K562 (cell line): ENCODE measurements around the gene NSMF. TPM values are rescaled to one million over a fixed set of nuclear protein-coding genes. Genes with fewer than 3 reads are reported as not detected.

Experiments used
- ATAC-seq: fragments of 200-7000 bp; cut with Tn5 transposase; 3 replicates; pipeline ENCODE4 v1.9.1; 2020; ENCODE audit warnings: moderate library complexity
- BruUV-seq: library from RNA; stranded (reverse); fragments of 400-500 nt; replicated peaks from 2 replicates; lab custom pipeline; 2021; lab: Mats Ljungman, UMichigan
- CTCF ChIA-PET: fragments of 300-600 bp; formaldehyde crosslinking; extraction: SDS; loops from one replicate; lab custom pipeline; 2021; ENCODE audit warnings: low intra/inter-chr PET ratio; lab: Yijun Ruan, JAX
- POLR2A ChIA-PET: fragments of 300-600, 350-650 bp; sonication (Branson Sonifier 250); formaldehyde crosslinking; extraction: SDS; loops from one replicate; lab custom pipeline; 2021; ENCODE audit warnings: antibody characterized with exemption, inconsistent platforms; lab: Yijun Ruan, JAX
- DNase-seq, 4 experiments: peaks; one replicate each; pipeline versions ENCODE4 v3.0.0 to v3.0.0-alpha.2; 2011 to 2018; ENCODE audit warnings: low spot score in 3 of 4, mixed read lengths in 3 of 4; ENCODE audit errors: extremely low read depth in 1 of 4
- FAIRE-seq: peaks from 2 replicates; lab custom pipeline; 2011; peaks lifted over from hg19 to GRCh38; lab: Jason Lieb, UNC
- H2AFZ ChIP-seq: 2 replicates; pipeline ENCODE4 v1.6.0; 2011; ENCODE audit warnings: low read depth, low read length, control low read depth, inconsistent platforms
- H3K27ac ChIP-seq: fragments of 200-600 bp; 3 replicates; pipeline ENCODE4 v1.8.0; 2011; ENCODE audit warnings: low read depth, mild to moderate bottlenecking, control low read depth, inconsistent platforms, low read length, moderate library complexity, mixed read lengths; ENCODE audit errors: extremely low read depth
- H3K27me3 ChIP-seq, 2 experiments: fragments of 300-600 bp in 1 of 2; 2 replicates in 1 of 2; 3 replicates in 1 of 2; pipeline versions ENCODE4 v1.6.0 to v1.8.0; 2011; ENCODE audit warnings: inconsistent platforms in 2 of 2, low read length in 2 of 2, mild to moderate bottlenecking in 1 of 2, mixed read lengths in 1 of 2, moderate library complexity in 1 of 2; ENCODE audit not compliant: control insufficient read depth in 2 of 2, insufficient read depth in 2 of 2
- H3K36me3 ChIP-seq: fragments of 300-600 bp; 3 replicates; pipeline ENCODE4 v1.8.0; 2011; ENCODE audit warnings: mild to moderate bottlenecking, low read length, inconsistent platforms; ENCODE audit not compliant: control insufficient read depth, insufficient read depth
- H3K4me1 ChIP-seq, 2 experiments: fragments of 200-600 bp in 1 of 2; replicated peaks in 1 of 2; 2 replicates in 1 of 2; 3 replicates in 1 of 2; pipeline versions ENCODE4 v1.5.1 to v1.8.0; 2011; ENCODE audit warnings: inconsistent platforms in 2 of 2, low read length in 2 of 2, mild to moderate bottlenecking in 1 of 2, mixed read lengths in 1 of 2, moderate library complexity in 1 of 2; ENCODE audit not compliant: control insufficient read depth in 2 of 2, insufficient read depth in 2 of 2
- H3K4me2 ChIP-seq: 2 replicates; pipeline ENCODE4 v1.6.1; 2011; ENCODE audit warnings: low read length, control low read depth, inconsistent platforms, mixed read lengths; ENCODE audit not compliant: insufficient read depth
- H3K4me3 ChIP-seq: fragments of 200-600 bp; sonication (generic), shearing (Covaris generic); 2 replicates; pipeline ENCODE4 v1.5.1; 2016; ENCODE audit warnings: control low read depth, inconsistent platforms
- H3K79me2 ChIP-seq: fragments of 200-600 bp; 3 replicates; pipeline ENCODE4 v1.8.0; 2011; ENCODE audit warnings: low read length, inconsistent platforms; ENCODE audit not compliant: control insufficient read depth, insufficient read depth
- H3K9ac ChIP-seq, 2 experiments: 2 replicates each; pipeline versions ENCODE4 v1.6.0 to v1.6.1; 2011; ENCODE audit warnings: low read depth in 2 of 2, low read length in 2 of 2, control low read depth in 1 of 2, inconsistent platforms in 1 of 2, mild to moderate bottlenecking in 1 of 2, mixed read lengths in 1 of 2; ENCODE audit not compliant: insufficient read depth in 1 of 2
- H3K9me1 ChIP-seq: one replicate; pipeline ENCODE4 v1.6.0; 2011; ENCODE audit warnings: inconsistent platforms, mild to moderate bottlenecking, low read length, moderate library complexity; ENCODE audit not compliant: control insufficient read depth, insufficient read depth
- H3K9me3 ChIP-seq: replicated peaks from 2 replicates; pipeline ENCODE4 v1.5.1; 2011; ENCODE audit warnings: low read depth, low read length, inconsistent platforms; ENCODE audit not compliant: control insufficient read depth, insufficient read depth
- H4K20me1 ChIP-seq: replicated peaks from 2 replicates; pipeline ENCODE4 v1.6.1; 2011; ENCODE audit warnings: low read length, inconsistent platforms, mixed read lengths; ENCODE audit not compliant: control insufficient read depth, insufficient read depth
- HDGF ChIP-seq: fragments of 450-650 bp; IDR thresholded peaks from 2 replicates; pipeline ENCODE4 v1.6.1; 2016
- MCM3 ChIP-seq: fragments of 450-650 bp; IDR thresholded peaks from 2 replicates; pipeline ENCODE4 v1.6.1; 2016
- OTX1 ChIP-seq: fragments of 450-650 bp; formaldehyde crosslinking; IDR thresholded peaks from 2 replicates; pipeline ENCODE4 v1.4.0; 2022; ENCODE audit warnings: mild to moderate bottlenecking
- PML ChIP-seq: IDR thresholded peaks from 2 replicates; pipeline ENCODE4 v1.6.1; 2012; ENCODE audit warnings: low read length, inconsistent platforms
- POLR2A ChIP-seq: fragments of 450-650 bp; conservative IDR thresholded peaks from 2 replicates; pipeline ENCODE4 v1.6.1; 2016
- POLR2AphosphoS5 ChIP-seq: IDR thresholded peaks from 2 replicates; pipeline ENCODE4 v1.6.1; 2011; ENCODE audit warnings: mild to moderate bottlenecking, low read depth, low read length, moderate library complexity; ENCODE audit not compliant: control insufficient read depth, insufficient read depth
- POLR2G ChIP-seq: fragments of 200-400 bp; formaldehyde crosslinking; IDR thresholded peaks from 2 replicates; pipeline ENCODE4 v1.6.1; 2017; ENCODE audit warnings: low read depth, mild to moderate bottlenecking, antibody characterized with exemption, low read length, moderate library complexity
- RBM14 ChIP-seq: fragments of 200-400 bp; formaldehyde crosslinking; IDR thresholded peaks from 2 replicates; pipeline ENCODE4 v1.6.1; 2018; ENCODE audit warnings: low read depth, mild to moderate bottlenecking, low read length, moderate library complexity, borderline replicate concordance; ENCODE audit not compliant: insufficient read depth
- SAP30 ChIP-seq: fragments of 200-600 bp; sonication (generic); IDR thresholded peaks from 2 replicates; pipeline ENCODE4 v1.6.1; 2012; ENCODE audit warnings: borderline replicate concordance, low read depth, mild to moderate bottlenecking, moderate library complexity, low read length, control low read depth, inconsistent platforms; ENCODE audit not compliant: insufficient read depth, poor library complexity, severe bottlenecking
- SLC30A9 ChIP-seq: fragments of 250-450 bp; sonication (Bioruptor Pico); IDR thresholded peaks from 2 replicates; pipeline ENCODE4 v1.8.0; 2022; ENCODE audit warnings: mild to moderate bottlenecking, moderate library complexity
- STAG1 ChIP-seq: sonication (generic); formaldehyde crosslinking; IDR thresholded peaks from 2 replicates; pipeline ENCODE4 v1.5.0; 2020; ENCODE audit warnings: missing genetic modification reagents, borderline replicate concordance
- ZFPM2 ChIP-seq: fragments of 250-450 bp; sonication (Bioruptor Pico); IDR thresholded peaks from 2 replicates; pipeline ENCODE4 v1.5.1; 2022; ENCODE audit warnings: mild to moderate bottlenecking
- ZFX ChIP-seq: sonication (generic); formaldehyde crosslinking; IDR thresholded peaks from 2 replicates; pipeline ENCODE4 v1.8.0; 2022; ENCODE audit warnings: mild to moderate bottlenecking, missing genetic modification reagents, moderate library complexity
- ZNF584 ChIP-seq: fragments of 200-800 bp; sonication (Bioruptor generic); IDR thresholded peaks from 2 replicates; pipeline ENCODE4 v1.6.1; 2016; ENCODE audit warnings: low read depth, mild to moderate bottlenecking, missing genetic modification characterization, missing compliant biosample characterization
- WGBS: fragments of 100-300 bp; shearing (Covaris generic); methylation state at CpG from one replicate; pipeline ENCODE4 v1.1.6; 2016; ENCODE audit warnings: low coverage, mixed read lengths; ENCODE audit not compliant: insufficient coverage; ENCODE audit errors: missing lambda C conversion rate; 5-methylcytosine and 5-hydroxymethylcytosine counted together
- in situ Hi-C: fragments of 300-500 bp; cut with MboI; formaldehyde crosslinking; loops from 4 replicates; pipeline ENCODE4 v1.15.0; 2018; ENCODE audit warnings: inconsistent platforms, mixed read lengths
- intact Hi-C: fragments of 100-400 bp; cut with micrococcal nuclease; formaldehyde crosslinking; loops from 2 replicates; pipeline ENCODE4 v1.14.2; 2022
- polyA plus RNA-seq, 8 experiments: library from polyadenylated mRNA; depleted of rRNA in 4 of 8; stranded (reverse) in 5 of 8; unstranded in 3 of 8; fragments of >200 nt; fragmentation: Nextera tagmentation in 2 of 8; fragmentation: Illumina TruSeq in 1 of 8; extraction: Ambion mirVana in 2 of 8; extraction: Trizol in 1 of 8; gene quantifications; 2 replicates each; pipeline versions ENCODE4 v1.2.1 to v1.2.3, GENCODE V29; 2011 to 2014; ENCODE audit warnings: inconsistent platforms in 1 of 8, missing spikeins in 1 of 8
- total RNA-seq, 7 experiments: library from RNA; depleted of rRNA in 6 of 7; stranded (reverse); fragments of >200 nt in 6 of 7; fragmentation: Illumina TruSeq in 2 of 7; extraction: Trizol in 2 of 7; gene quantifications; 2 replicates each; pipeline versions ENCODE4 v1.2.1 to v1.2.3, GENCODE V29; 2011 to 2021; ENCODE audit warnings: low replicate concordance in 1 of 7
- TF ChIP-seq, protein P1 (sequence below): sonication (generic); formaldehyde crosslinking; IDR thresholded peaks from 2 replicates; pipeline ENCODE4 v1.8.0; 2022; ENCODE audit warnings: missing genetic modification reagents, mild to moderate bottlenecking, borderline replicate concordance
- TF ChIP-seq, protein P2 (sequence below): fragments of 250-450 bp; sonication (Bioruptor Pico); IDR thresholded peaks from 2 replicates; pipeline ENCODE4 v1.8.0; 2022; ENCODE audit warnings: moderate library complexity, mild to moderate bottlenecking, inconsistent platforms
- TF ChIP-seq, protein P3 (sequence below), 2 experiments: fragments of 450-650 bp in 1 of 2; sonication (generic) in 1 of 2; formaldehyde crosslinking; conservative IDR thresholded peaks; 2 replicates each; pipeline versions ENCODE4 v1.4.0 to v1.8.1; 2020 to 2022; ENCODE audit warnings: mild to moderate bottlenecking in 1 of 2, missing genetic modification reagents in 1 of 2
- TF ChIP-seq, protein P4 (sequence below): fragments of 450-650 bp; IDR thresholded peaks from 2 replicates; pipeline ENCODE4 v1.6.1; 2016; ENCODE audit warnings: antibody characterized with exemption

NSMF gene
- total and polyA plus RNA-seq, 9 of the 15 experiments (the other 6 are each of a cell fraction or from before 2014, with no cell fraction given): 0.20 to 82.7 (median 29.3) TPM

DNA sequence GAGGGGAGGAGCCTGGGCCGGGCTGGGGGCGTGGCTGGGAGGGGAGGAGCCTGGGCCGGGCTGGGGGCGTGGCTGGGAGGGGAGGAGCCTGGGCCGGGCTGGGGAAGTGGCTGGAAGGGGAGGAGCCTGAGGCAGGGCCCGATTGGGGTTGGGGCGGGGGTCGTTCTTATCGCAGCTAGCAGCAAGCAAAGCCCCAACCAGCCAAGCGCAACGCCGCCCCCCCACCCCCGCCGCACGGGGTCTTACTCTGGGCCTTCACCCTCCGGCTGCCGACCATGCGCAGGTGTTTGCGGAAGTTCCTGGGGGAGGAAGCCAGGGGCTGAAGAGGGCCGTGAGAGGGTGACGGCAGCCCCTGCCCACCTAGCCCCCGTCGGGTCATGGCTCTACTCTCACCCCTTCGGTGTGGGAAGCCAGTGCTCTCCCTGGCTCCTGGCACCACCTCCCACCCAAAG, 5.0 kb downstream of the NSMF start (continued):
- no peak for TF ChIP-seq HDGF
- TF ChIP-seq, protein P1, sequence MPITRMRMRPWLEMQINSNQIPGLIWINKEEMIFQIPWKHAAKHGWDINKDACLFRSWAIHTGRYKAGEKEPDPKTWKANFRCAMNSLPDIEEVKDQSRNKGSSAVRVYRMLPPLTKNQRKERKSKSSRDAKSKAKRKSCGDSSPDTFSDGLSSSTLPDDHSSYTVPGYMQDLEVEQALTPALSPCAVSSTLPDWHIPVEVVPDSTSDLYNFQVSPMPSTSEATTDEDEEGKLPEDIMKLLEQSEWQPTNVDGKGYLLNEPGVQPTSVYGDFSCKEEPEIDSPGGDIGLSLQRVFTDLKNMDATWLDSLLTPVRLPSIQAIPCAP (CRISPR knock-in tag): no peak
- TF ChIP-seq ZNF584 (CRISPR knock-in tag): no peak
- TF ChIP-seq, protein P2, sequence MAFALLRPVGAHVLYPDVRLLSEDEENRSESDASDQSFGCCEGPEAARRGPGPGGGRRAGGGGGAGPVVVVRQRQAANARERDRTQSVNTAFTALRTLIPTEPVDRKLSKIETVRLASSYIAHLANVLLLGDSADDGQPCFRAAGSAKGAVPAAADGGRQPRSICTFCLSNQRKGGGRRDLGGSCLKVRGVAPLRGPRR: no peak
- TF ChIP-seq PML: no peak
- TF ChIP-seq ZFPM2 (CRISPR knock-in tag): no peak
- no peak for TF ChIP-seq MCM3
- TF ChIP-seq SAP30: peak; percentile 21
- TF ChIP-seq ZFX: peak; percentile 52

DNA sequence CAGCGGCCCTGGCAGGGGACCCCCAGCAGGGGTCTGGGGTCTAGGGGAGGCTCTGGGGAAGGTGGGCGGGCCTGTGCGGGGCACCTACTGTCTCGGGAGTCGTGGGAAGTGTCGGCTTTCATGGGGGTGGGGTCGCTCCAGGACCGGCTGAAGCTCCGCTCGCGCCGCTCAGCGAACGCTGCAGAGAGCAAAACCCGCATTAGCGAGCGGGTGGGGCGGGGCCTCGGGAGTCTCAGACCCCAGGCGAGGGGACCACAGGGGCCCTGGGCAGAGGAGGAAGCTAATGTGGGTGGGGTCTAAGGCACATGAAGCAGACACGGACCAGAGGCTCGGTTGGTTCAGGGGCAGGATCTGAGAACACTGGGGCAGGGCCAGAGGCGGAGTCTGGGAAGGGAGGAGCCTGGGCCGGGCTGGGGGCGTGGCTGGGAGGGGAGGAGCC, 5.5 kb downstream of the NSMF start:
- BruUV-seq: no TSS peak
- FAIRE-seq (peak; percentile 11), DNase-seq (peak; percentile 72 to 90 (median 82)), ATAC-seq (peak; percentile 91)
- Histone ChIP-seq H3K9me1 (no peaks in the 10 kb centered on the region), H3K27ac (peak overlapping the region; percentile 43; the same call in 1 of the 3 replicates), H3K4me2 (peak overlapping the region; percentile 58), H3K9ac (peak overlapping the region; percentile 20 to 84; a peak in 3 of 4 replicates), H3K27me3 (no peaks in the 10 kb centered on the region), H3K4me3 (peak overlapping the region; percentile 29), H3K36me3 (peaks cover 72% of the 10 kb centered on the region), H3K4me1 (peaks cover 7 to 88% of the 10 kb centered on the region in 2 experiments), H3K79me2 (peaks cover 9% of the 10 kb centered on the region), H3K9me3 (no peaks in the 10 kb centered on the region), H4K20me1 (no peaks in the 10 kb centered on the region), H2AFZ (no peak overlapping the region)
- intact Hi-C loops: no loop called here
- in situ Hi-C loops: no loop called here
- ChIA-PET POLR2A (interaction anchor here (0.6 to 1.2 kb wide), 3 partner anchors 9 to 561 kb away, joined by 3 to 4 read pairs (median 4); no protein-coding TSS in a partner anchor), CTCF (no interaction called here)
- 18% methylated on average over 14 of the region's 25 CpGs for WGBS
- TF ChIP-seq POLR2A (0 out of 2 replicates have a peak, but pooled peaks have one; percentile 28), POLR2AphosphoS5 (0 out of 2 replicates have a peak, but pooled peaks have one; percentile 21), RBM14 (no peak), POLR2G (peak; percentile 26; the same call in 1 of the 2 replicates), STAG1 (CRISPR knock-in tag) (no peak), SLC30A9 (no peak), OTX1 (0 out of 2 replicates have a peak, but pooled peaks have one; percentile 25)
- TF ChIP-seq, protein P3, sequence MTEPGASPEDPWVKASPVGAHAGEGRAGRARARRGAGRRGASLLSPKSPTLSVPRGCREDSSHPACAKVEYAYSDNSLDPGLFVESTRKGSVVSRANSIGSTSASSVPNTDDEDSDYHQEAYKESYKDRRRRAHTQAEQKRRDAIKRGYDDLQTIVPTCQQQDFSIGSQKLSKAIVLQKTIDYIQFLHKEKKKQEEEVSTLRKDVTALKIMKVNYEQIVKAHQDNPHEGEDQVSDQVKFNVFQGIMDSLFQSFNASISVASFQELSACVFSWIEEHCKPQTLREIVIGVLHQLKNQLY (CRISPR knock-in tag; conservative IDR thresholded peaks at IDR 0.05): no peak
- TF ChIP-seq, protein P4, sequence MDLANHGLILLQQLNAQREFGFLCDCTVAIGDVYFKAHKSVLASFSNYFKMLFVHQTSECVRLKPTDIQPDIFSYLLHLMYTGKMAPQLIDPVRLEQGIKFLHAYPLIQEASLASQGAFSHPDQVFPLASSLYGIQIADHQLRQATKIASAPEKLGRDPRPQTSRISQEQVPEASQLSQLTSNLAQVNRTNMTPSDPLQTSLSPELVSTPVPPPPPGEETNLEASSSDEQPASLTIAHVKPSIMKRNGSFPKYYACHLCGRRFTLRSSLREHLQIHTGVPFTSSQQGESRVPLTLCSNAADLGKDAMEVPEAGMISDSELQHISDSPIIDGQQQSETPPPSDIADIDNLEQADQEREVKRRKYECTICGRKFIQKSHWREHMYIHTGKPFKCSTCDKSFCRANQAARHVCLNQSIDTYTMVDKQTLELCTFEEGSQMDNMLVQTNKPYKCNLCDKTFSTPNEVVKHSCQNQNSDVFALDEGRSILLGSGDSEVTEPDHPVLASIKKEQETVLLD: 0 out of 2 replicates have a peak, but pooled peaks have one; percentile 16
